Stomach (tissue), 9 donors: Measurements from ENCODE around the gene CFAP92. TPM values are rescaled to one million over a fixed set of nuclear protein-coding genes. Genes with fewer than 3 reads are reported as not detected.

Experiments used
- DNase-seq, 2 donors: peaks; one replicate each; pipeline versions ENCODE4 v3.0.0 to v3.0.0-alpha.2; 2013 to 2019
- H3K27ac ChIP-seq, 5 donors: fragments of 200-600 bp in 4 of 5; sonication (generic) in 4 of 5; one replicate each; pipeline ENCODE4 v1.5.1; 2013 to 2019; ENCODE audit warnings: mild to moderate bottlenecking in 1 of 5, moderate library complexity in 1 of 5
- H3K27me3 ChIP-seq, 3 donors: fragments of 200-600 bp; sonication (generic); one replicate each; pipeline ENCODE4 v1.5.1; 2017 to 2019; ENCODE audit warnings: mixed run types in 1 of 3
- H3K36me3 ChIP-seq, 4 donors: fragments of 200-600 bp; sonication (generic); 1 replicate in 3 of 4; 2 replicates in 1 of 4; pipeline ENCODE4 v1.5.1; 2016 to 2019
- H3K4me1 ChIP-seq, 4 donors: fragments of 200-600 bp; sonication (generic); one replicate each; pipeline ENCODE4 v1.5.1; 2016 to 2019
- H3K4me3 ChIP-seq, 4 donors: fragments of 200-600 bp; sonication (generic) in 3 of 4; one replicate each; pipeline ENCODE4 v1.5.1; 2016 to 2019; ENCODE audit warnings: mild to moderate bottlenecking in 1 of 4
- H3K9me3 ChIP-seq, 4 donors: fragments of 200-600 bp; sonication (generic); one replicate each; pipeline ENCODE4 v1.5.1; 2016 to 2019
- EP300 ChIP-seq: sonication (generic); formaldehyde crosslinking; IDR thresholded peaks from one replicate; pipeline ENCODE4 v1.6.1; 2017; ENCODE audit warnings: antibody characterized with exemption
- POLR2A ChIP-seq, 4 donors: fragments of 450-650 bp; IDR thresholded peaks; one replicate each; pipeline ENCODE4 v1.6.1; 2016; ENCODE audit warnings: antibody characterized with exemption in 4 of 4, control low read depth in 2 of 4, mild to moderate bottlenecking in 1 of 4, moderate library complexity in 1 of 4
- POLR2AphosphoS5 ChIP-seq, 3 donors: sonication (generic); formaldehyde crosslinking; IDR thresholded peaks; one replicate each; pipeline ENCODE4 v1.6.1; 2016; ENCODE audit warnings: antibody characterized with exemption in 3 of 3
- WGBS, 5 donors: extraction: QIAGEN DNeasy Blood & Tissue Kit in 3 of 5; methylation state at CpG; one replicate each; pipeline versions ENCODE4 v1.1.5 to v1.1.7; 2013 to 2018; 5-methylcytosine and 5-hydroxymethylcytosine counted together
- intact Hi-C: fragments of 100-400 bp; cut with DNase I; formaldehyde crosslinking; loops from one replicate; pipeline ENCODE4 v1.15.1; 2023; ENCODE audit warnings: low total_unique reads
- polyA plus RNA-seq, 3 donors: library from polyadenylated mRNA; stranded (reverse); fragments of 200-250 nt; gene quantifications; one replicate each; pipeline ENCODE4 v1.2.3, GENCODE V29; 2013
- total RNA-seq, 5 donors: library from RNA; depleted of rRNA; stranded (reverse); fragments of >200 nt; gene quantifications; one replicate each; pipeline versions ENCODE4 v1.1.0 to v1.2.3, GENCODE V29; 2014 to 2016
- TF ChIP-seq, protein P1 (sequence below), 7 experiments: fragments of 450-650 bp in 4 of 7; fragments of 200-600 bp in 3 of 7; sonication (generic) in 3 of 7; IDR thresholded peaks; one replicate each; pipeline ENCODE4 v1.5.1; 2016 to 2019; ENCODE audit warnings: antibody characterized with exemption in 7 of 7, control low read depth in 2 of 7, mild to moderate bottlenecking in 1 of 7
- donor health status: healthy with polysubstance abuse.
- donor health status: Bipolar disorder and iron deficiency.
- donor health status: healthy.

Gene CFAP92
- total and polyA plus RNA-seq, 8 donors: 0.50 to 13.4 (median 2.3) TPM

DNA sequence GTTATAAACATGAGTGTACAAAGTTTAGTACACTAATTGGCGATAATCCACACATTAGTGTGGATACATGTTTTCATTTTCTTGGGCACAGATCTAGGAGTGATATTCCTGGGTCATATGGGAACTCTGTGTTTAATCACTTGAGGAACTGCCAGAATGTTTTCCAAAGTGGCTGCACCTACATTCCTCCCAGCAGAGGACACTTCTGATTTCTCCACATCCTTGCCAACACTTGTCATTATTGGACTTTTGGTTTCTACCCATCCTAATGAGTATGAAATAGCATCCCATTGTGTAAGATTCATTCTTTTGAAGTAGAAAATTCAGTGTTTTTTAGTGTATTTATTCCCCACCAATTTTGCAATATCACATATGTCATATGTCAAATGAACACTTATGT lies 53.6 kb downstream of the CFAP92 start:
- intact Hi-C loops: no loop called here
- Histone ChIP-seq H3K36me3 (no peaks in the 10 kb centered on the region), H3K27me3 (no peaks in the 10 kb centered on the region), H3K4me3 (no peak overlapping the region), H3K4me1 (peaks cover 0 to 4% (median 0%) of the 10 kb centered on the region in 4 donors), H3K9me3 (no peaks in the 10 kb centered on the region), H3K27ac (no peak overlapping the region)
- WGBS, 5 donors: 73 to 96% (median 84%) methylated on average over 1 of the region's 1 CpG
- DNase-seq: no peak
- no peak for TF ChIP-seq POLR2A (IDR thresholded peaks at IDR 0.05)
- TF ChIP-seq, protein P1, sequence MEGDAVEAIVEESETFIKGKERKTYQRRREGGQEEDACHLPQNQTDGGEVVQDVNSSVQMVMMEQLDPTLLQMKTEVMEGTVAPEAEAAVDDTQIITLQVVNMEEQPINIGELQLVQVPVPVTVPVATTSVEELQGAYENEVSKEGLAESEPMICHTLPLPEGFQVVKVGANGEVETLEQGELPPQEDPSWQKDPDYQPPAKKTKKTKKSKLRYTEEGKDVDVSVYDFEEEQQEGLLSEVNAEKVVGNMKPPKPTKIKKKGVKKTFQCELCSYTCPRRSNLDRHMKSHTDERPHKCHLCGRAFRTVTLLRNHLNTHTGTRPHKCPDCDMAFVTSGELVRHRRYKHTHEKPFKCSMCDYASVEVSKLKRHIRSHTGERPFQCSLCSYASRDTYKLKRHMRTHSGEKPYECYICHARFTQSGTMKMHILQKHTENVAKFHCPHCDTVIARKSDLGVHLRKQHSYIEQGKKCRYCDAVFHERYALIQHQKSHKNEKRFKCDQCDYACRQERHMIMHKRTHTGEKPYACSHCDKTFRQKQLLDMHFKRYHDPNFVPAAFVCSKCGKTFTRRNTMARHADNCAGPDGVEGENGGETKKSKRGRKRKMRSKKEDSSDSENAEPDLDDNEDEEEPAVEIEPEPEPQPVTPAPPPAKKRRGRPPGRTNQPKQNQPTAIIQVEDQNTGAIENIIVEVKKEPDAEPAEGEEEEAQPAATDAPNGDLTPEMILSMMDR (IDR thresholded peaks at IDR 0.05): no peak
- TF ChIP-seq POLR2AphosphoS5 (IDR thresholded peaks at IDR 0.05): no peak
- no peak for TF ChIP-seq EP300

DNA sequence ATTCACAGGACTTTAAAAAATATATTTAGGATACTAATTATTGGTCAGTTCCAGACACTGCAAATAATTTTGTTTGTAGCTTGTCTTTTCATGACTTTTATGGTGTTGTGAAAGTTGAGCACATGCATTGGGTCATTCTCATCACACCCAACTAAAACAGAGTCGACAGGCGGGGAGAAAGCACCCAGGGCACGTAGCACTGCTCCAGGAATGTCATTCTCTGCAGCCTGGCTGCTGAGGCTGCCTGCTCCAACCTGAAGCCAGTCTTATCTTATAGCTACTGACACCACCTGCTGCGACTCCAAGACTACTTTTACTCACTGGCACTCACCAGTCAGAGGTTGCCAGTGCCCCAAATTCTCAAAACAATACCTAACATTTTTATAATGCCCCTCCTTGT lies 57.5 kb downstream of the CFAP92 start:
- Histone ChIP-seq H3K36me3 (peaks cover 0 to 4% (median 0%) of the 10 kb centered on the region in 4 donors), H3K4me3 (no peak overlapping the region), H3K27ac (no peak overlapping the region), H3K9me3 (no peaks in the 10 kb centered on the region), H3K27me3 (peaks cover 0 to 8% (median 0%) of the 10 kb centered on the region in 3 donors), H3K4me1 (no peaks in the 10 kb centered on the region)
- TF ChIP-seq POLR2AphosphoS5 (IDR thresholded peaks at IDR 0.05): no peak
- TF ChIP-seq EP300: no peak
- TF ChIP-seq POLR2A (IDR thresholded peaks at IDR 0.05): no peak
- TF ChIP-seq, protein P1 (IDR thresholded peaks at IDR 0.05): no peak
- 46 to 69% (median 52%) methylated on average over 4 of the region's 4 CpGs for WGBS, 5 donors
- intact Hi-C loops: no loop called here
- DNase-seq: no peak

DNA sequence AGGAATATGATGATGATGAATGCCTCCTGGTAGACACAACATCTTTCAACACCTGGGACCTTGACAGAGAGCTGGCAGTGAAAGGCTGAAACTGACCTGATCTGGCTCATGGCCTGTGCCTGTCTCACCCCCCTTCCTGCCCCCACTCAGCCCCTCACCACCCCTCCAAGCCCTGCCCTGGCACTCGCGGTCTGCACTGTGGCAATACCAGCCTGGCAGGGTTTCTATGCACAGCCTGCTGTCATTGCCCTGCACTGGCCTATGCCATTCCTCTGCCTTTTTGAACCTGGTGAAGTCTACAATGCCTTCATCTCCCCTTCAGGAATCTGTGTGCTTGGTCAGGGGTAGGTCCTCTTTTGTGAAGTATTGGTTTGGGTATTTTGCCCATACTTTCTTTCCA lies 58.0 kb downstream of the CFAP92 start:
- no peak for DNase-seq
- 63 to 86% (median 81%) methylated on average over 2 of the region's 2 CpGs for WGBS, 5 donors
- no peak overlapping the region for H3K4me3 ChIP-seq
- peaks cover 0 to 4% (median 0%) of the 10 kb centered on the region in 4 donors for H3K36me3 ChIP-seq
- no peaks in the 10 kb centered on the region for H3K9me3 ChIP-seq
- no peak overlapping the region for H3K27ac ChIP-seq
- TF ChIP-seq POLR2AphosphoS5 (IDR thresholded peaks at IDR 0.05) (no peak), EP300 (no peak), POLR2A (IDR thresholded peaks at IDR 0.05) (no peak)
- TF ChIP-seq, protein P1 (IDR thresholded peaks at IDR 0.05): no peak
- H3K27me3 ChIP-seq: peaks cover 0 to 8% (median 0%) of the 10 kb centered on the region in 3 donors
- intact Hi-C loops: no loop called here
- no peaks in the 10 kb centered on the region for H3K4me1 ChIP-seq

DNA sequence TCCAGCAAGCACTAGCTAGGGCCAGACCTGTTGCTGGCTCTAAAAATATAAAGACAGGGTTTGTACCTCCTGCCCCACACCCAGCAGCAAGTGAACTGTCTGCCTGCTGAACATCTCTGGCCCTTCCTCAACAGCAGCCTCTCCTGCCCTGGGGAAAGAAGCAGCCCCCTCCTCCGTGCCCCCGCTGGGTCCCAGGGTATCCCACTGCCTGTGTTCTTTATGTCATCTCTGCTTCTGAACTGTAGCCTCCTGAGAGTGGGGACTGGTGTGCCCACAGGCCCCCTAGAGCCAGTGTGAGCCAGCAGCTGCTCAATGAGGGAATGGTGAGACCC lies 60.0 kb downstream of the CFAP92 start:
- Histone ChIP-seq H3K27me3 (peaks cover 0 to 8% (median 0%) of the 10 kb centered on the region in 3 donors), H3K36me3 (peaks cover 0 to 4% (median 0%) of the 10 kb centered on the region in 4 donors), H3K27ac (no peak overlapping the region), H3K4me1 (no peaks in the 10 kb centered on the region), H3K4me3 (no peak overlapping the region), H3K9me3 (no peaks in the 10 kb centered on the region)
- DNase-seq: no peak
- 83 to 100% (median 94%) methylated on average over 1 to 2 of the region's 2 CpGs for WGBS, 5 donors
- intact Hi-C loops: no loop called here
- TF ChIP-seq POLR2AphosphoS5 (IDR thresholded peaks at IDR 0.05) (no peak), EP300 (no peak), POLR2A (IDR thresholded peaks at IDR 0.05) (no peak)
- TF ChIP-seq, protein P1 (IDR thresholded peaks at IDR 0.05): no peak
